ENCODE measurements around the gene WDR5. TPM values are rescaled to one million over a fixed set of nuclear protein-coding genes. Genes with fewer than 3 reads are reported as not detected.

The WDR5 gene
- total RNA-seq, 1 experiment from 2014 or later, result 25.9 TPM

DNA sequence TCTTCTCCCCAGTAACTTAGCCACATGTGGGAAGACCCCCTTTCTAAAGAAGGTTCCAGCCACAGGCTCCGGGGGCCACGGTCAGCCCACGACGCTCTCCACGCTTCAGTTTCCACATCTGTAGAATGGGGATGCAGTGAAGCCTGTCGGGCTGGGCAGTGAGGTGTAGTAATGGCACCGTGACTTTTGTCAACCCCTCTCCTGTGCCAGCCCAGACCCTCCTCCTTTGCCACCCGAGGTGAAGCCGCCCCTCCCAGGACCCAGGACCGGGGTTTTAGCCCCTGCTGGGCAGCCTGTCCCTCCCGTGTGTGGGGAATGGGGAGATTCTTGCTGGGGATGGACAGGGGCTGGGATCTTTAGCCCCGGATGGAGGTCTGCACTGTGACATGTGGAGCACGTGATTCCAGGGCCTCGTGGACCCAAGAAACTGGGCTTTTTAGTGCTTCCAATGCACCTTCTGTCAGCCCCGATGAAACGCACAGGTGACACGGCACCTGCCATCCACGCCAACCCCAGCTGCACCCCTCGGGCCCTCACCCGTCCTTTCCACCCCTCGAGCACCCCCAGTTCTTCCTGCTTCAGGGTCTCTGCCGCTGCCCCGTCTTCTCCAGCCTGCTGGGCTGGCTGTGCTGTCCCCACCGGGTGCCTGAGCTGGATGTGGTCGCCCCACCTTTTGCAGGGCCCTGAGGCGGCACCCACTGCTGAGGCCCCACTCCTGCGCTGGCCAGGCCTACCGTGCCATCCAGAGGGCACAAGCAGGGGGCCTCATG, 41.9 kb downstream of the WDR5 start:
- no peak for DNase-seq (ENCODE audit: low read depth, low spot score)
- in situ Hi-C loops (cut with HindIII; ENCODE audit: low pct_unique_long_range_greater_than_20kb, low sequenced_read_pairs), result no loop called here

DNA sequence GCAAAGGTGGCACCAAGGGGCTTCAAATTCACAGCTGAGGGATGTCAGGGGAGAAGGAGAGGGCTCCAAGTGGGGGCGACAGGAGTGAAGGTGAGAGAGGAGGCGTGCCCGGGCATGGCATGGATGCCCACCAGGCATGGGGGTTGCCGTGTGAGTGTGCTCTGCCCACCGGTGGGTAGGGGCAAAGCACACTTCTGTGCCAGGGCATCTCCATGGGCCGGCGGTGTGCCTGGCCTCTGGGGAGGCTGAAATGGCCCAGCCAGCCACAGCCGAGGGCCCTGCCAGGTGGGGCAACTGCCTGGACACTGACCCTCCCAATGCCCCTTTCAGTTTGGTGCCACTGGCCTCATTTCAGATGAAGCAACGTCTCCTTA, 42.5 kb downstream of the WDR5 start:
- in situ Hi-C loops (cut with HindIII; ENCODE audit: low pct_unique_long_range_greater_than_20kb, low sequenced_read_pairs), result no loop called here

GRCh38 chr9:134178768-134179551, 43.1 kb downstream of the WDR5 start:
- peak; percentile 15 for DNase-seq (ENCODE audit: low read depth, low spot score)
- in situ Hi-C loops (cut with HindIII; ENCODE audit: low pct_unique_long_range_greater_than_20kb, low sequenced_read_pairs), result no loop called here

More for the DNA sequence above, 42.5 kb downstream of the WDR5 start:
- no peak for DNase-seq (ENCODE audit: low read depth, low spot score)

DNA sequence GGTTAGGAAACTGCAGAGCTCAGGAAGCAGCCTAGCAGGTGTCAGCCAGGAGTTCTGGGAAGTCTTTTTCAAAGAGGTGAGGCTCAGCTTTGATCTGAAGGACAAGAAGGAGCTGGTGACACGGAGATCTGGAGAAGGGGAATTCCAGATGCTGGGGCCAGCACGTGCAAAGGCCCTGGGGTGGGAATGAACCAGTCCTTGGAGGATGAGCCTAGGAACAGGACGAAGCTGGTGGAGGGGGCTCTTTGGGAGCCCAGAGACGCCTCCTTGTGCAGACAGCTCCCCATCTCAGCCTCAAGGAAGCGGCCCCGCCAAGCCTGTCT, 43.7 kb downstream of the WDR5 start:
- in situ Hi-C loops (cut with HindIII; ENCODE audit: low pct_unique_long_range_greater_than_20kb, low sequenced_read_pairs), result no loop called here

GRCh38 chr9:134179918-134180785, 44.3 kb downstream of the WDR5 start:
- in situ Hi-C loops (cut with HindIII; ENCODE audit: low pct_unique_long_range_greater_than_20kb, low sequenced_read_pairs), result no loop called here
- no peak for DNase-seq (ENCODE audit: low read depth, low spot score)

More for the DNA sequence above, 43.7 kb downstream of the WDR5 start:
- DNase-seq (ENCODE audit: low read depth, low spot score), result no peak

DNA sequence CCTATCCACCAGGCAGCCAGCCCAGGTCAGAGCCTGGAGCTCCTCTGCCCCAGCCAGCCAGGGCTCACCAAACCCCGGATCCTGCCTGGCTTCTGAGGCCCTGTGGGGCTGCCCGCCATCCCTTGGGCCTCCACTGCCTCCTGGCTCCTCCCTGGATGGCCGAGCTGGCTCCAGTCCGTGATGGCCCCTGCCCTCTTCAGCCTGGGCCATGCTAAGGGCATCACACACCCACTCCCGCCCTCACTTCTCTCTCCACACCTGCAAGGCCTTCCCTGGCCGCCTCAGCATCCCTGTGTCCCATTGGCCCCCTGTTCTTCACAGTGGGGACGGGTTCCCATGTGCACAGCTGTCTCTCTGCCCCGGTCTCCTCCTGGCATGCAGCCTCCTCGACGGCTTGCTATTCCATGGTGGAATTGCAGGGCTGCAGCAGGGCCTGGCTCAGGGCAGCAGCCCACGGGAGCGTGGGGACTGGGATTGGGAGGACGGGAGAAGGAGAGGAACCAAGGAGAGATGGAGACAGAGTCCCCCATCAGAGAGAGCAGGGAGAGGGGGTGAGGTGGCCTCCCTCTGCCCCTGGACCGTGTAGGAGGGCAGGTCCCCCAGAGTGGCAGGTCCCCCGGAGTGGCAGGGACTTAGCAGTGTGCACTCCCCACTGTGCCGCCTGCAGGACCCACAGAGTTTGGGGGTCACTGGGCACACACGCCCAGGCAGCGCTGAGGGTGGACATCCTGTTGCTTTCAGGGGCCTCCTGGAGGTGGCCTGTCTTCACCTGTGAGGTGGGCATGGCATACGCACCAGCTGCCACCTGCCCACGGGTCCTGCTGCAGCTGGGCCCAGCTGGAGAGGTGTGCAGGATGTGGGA, 45.1 kb downstream of the WDR5 start:
- no peak for DNase-seq (ENCODE audit: low read depth, low spot score)
- in situ Hi-C loops (cut with HindIII; ENCODE audit: low pct_unique_long_range_greater_than_20kb, low sequenced_read_pairs), result no loop called here

- no peak for DNase-seq (ENCODE audit: low read depth, low spot score)
- in situ Hi-C loops (cut with HindIII; ENCODE audit: low pct_unique_long_range_greater_than_20kb, low sequenced_read_pairs), result no loop called here
These were observed 45.8 kb downstream of the WDR5 start for GRCh38 chr9:134181648-134182034.

GRCh38 chr9:134182554-134183085, 46.7 kb downstream of the WDR5 start:
- no peak for DNase-seq (ENCODE audit: low read depth, low spot score)
- in situ Hi-C loops (cut with HindIII; ENCODE audit: low pct_unique_long_range_greater_than_20kb, low sequenced_read_pairs), result no loop called here

- in situ Hi-C loops (cut with HindIII; ENCODE audit: low pct_unique_long_range_greater_than_20kb, low sequenced_read_pairs), result no loop called here
- peak; percentile 13 for DNase-seq (ENCODE audit: low read depth, low spot score)
These were observed 49.7 kb downstream of the WDR5 start for GRCh38 chr9:134185536-134186011.

- no peak for DNase-seq (ENCODE audit: low read depth, low spot score)
- in situ Hi-C loops (cut with HindIII; ENCODE audit: low pct_unique_long_range_greater_than_20kb, low sequenced_read_pairs), result no loop called here
These were observed 50.7 kb downstream of the WDR5 start for GRCh38 chr9:134186471-134187109.

- peak; percentile 34 for DNase-seq (ENCODE audit: low read depth, low spot score)
These were observed 51.2 kb downstream of the WDR5 start for GRCh38 chr9:134187110-134187531.

GRCh38 chr9:134187891-134188385, 52.1 kb downstream of the WDR5 start:
- DNase-seq (ENCODE audit: low read depth, low spot score), result no peak
- in situ Hi-C loops (cut with HindIII; ENCODE audit: low pct_unique_long_range_greater_than_20kb, low sequenced_read_pairs), result no loop called here

More at GRCh38 chr9:134187110-134187531, 51.2 kb downstream of the WDR5 start:
- in situ Hi-C loops (cut with HindIII; ENCODE audit: low pct_unique_long_range_greater_than_20kb, low sequenced_read_pairs), result no loop called here

DNA sequence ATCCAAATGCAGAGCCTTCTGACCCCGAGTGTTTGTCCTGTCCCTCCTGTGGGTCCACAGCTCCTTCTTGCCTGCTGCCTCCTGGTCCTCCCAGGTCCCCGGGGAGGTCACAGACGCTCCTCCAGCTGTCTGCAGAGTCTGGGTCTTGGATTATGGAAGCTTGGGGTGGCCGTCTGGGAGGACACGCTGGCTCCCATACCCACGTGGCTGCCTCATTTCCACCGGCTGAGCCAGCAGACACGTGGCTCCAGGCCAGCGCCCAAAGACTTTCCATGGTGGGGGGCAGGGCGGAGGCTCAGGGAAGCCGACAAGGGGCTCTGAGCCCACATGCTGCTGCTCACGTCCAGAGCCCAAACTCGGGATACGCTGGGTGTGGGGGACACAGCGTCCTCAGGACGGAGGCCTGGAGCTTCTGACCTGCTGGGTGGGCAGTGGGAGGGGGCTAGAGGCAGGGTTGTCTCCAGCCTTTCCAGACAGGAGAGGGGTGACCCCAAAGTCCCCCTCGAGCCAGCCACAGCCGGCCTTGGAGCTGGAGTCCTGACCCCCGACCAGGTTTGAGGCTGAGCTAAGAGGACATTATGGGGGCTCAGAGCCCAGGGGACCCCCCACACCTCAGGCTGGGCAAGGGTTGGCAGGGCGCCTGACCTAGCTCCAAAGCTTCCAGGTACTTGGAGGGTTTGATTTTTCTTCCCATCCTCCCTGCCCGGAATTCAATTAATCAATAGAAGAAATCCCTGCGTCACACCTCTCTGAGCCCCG, 52.7 kb downstream of the WDR5 start:
- no peak for DNase-seq (ENCODE audit: low read depth, low spot score)
- in situ Hi-C loops (cut with HindIII; ENCODE audit: low pct_unique_long_range_greater_than_20kb, low sequenced_read_pairs), result no loop called here

DNA sequence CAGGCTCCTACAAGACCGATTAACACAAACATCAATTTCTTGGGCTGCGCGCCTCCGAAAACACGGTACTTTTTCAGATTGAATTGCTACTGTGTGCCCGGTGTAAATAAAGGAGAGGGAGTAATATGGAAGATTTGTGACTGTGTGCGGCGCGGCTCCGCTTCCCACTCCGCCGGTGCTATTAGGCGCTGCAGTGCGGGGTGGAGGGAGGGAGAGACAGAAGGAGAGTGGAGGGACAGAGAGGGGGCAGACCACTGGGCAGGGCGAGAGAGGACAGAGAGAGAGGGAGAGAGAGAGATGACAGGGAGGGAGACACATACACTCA, 53.2 kb downstream of the WDR5 start:
- in situ Hi-C loops (cut with HindIII; ENCODE audit: low pct_unique_long_range_greater_than_20kb, low sequenced_read_pairs), result no loop called here
- no peak for DNase-seq (ENCODE audit: low read depth, low spot score)

- no peak for DNase-seq (ENCODE audit: low read depth, low spot score)
- in situ Hi-C loops (cut with HindIII; ENCODE audit: low pct_unique_long_range_greater_than_20kb, low sequenced_read_pairs), result no loop called here
These were observed 53.8 kb downstream of the WDR5 start for GRCh38 chr9:134189470-134190231.

Data from SK-MEL-5 (cell line).